GM12874 (cell line): ENCODE data around the gene TLL1.

Experiments
- TF ChIP-seq, protein P1 (sequence below): IDR thresholded peaks from 2 replicates; pipeline ENCODE4 v1.5.1; 2011; ENCODE audit warnings: low read depth, mild to moderate bottlenecking, control low read depth, low read length, moderate library complexity; ENCODE audit not compliant: insufficient read depth

The TLL1 gene

DNA sequence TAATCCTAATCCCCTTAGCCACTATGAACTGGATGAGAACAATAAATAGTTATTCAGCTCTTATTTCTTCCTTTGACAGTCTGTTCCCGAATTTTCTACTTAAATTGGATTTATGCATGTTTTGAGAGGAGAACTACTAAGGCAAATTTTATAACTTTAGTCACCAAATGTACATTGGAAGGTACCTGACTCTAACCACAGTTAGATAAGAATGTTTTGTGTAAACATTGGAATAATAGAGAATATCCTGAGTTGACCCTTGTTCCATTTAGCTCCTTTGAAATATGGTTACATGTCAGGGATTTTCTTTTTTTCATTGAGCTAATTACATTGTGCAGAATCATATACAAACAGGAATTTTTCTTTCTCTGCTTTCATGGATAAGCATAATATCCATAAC is 202.6 kb downstream of the TLL1 start:
- TF ChIP-seq, protein P1, sequence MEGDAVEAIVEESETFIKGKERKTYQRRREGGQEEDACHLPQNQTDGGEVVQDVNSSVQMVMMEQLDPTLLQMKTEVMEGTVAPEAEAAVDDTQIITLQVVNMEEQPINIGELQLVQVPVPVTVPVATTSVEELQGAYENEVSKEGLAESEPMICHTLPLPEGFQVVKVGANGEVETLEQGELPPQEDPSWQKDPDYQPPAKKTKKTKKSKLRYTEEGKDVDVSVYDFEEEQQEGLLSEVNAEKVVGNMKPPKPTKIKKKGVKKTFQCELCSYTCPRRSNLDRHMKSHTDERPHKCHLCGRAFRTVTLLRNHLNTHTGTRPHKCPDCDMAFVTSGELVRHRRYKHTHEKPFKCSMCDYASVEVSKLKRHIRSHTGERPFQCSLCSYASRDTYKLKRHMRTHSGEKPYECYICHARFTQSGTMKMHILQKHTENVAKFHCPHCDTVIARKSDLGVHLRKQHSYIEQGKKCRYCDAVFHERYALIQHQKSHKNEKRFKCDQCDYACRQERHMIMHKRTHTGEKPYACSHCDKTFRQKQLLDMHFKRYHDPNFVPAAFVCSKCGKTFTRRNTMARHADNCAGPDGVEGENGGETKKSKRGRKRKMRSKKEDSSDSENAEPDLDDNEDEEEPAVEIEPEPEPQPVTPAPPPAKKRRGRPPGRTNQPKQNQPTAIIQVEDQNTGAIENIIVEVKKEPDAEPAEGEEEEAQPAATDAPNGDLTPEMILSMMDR: no peak

DNA sequence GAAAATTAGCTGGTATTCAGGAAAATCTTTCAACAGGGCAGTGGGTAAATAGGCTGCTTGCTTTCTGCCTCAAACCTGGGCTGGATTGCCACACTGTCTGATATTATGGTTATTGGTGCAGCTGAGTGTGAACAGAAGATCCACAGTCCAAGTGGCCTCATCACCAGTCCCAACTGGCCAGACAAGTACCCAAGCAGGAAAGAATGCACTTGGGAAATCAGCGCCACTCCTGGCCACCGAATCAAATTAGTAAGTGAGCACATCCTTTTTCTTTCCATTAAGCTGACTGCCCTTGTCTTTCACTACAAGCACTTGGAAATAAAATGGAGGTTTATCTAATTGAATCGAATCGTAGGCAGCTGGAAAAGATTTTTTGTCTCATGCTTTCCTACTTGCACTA is 204.7 kb downstream of the TLL1 start:
- TF ChIP-seq, protein P1: no peak

DNA sequence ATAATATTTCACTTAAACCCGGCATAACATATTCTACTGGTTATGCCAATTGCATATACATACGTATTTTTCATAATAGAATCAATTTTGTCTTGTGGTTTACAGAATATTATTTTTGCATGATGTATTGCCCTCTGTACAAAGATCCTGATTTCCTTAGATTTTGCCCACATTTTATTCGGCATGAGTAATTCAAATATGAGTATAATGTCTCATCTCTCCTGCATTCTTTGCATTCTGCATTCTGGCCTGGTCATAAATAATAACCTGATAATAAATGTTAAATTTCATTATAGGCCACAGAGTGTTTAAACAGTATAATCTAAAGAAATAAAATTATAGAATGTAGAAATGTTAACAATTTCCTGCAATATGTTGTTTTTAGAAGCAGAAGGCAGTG is 205.3 kb downstream of the TLL1 start:
- TF ChIP-seq, protein P1: no peak

DNA sequence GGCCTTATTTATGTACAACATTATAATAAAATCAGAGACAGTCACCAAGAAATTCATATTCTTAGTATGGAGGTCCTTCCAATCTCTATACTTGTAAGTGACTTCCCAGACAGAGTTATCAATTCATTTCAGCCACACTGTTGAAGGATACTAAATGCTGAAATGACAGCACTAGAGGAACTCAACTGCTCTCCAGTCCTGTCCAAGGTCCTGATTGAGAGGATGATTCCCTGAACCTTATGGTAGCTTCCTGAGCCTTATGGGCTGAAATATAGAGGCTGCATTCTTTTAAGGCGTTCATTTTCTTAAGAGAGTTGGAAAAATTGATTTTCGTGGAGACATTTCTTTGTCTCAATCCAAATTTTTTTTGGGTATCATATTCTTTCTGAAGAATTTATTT is 205.9 kb downstream of the TLL1 start:
- TF ChIP-seq, protein P1: no peak

DNA sequence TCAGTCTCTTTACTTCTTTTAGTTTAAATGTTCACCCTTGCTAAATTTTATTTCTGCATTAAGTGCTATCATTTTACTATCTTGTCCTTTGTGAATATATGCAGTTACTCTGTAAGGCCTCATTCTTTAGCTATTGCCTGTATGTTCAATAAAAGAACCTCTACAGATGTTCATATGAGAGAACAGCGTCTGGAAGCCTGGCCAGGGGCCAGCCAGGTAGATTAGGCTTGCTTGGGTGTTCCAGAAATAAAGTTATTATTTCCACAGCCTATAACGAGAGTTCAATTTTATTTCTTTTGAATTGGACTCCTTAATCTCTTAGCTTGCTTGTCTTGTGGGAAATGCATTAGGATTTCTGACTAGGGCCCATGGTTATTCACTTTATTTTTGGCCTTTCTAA is 214.5 kb downstream of the TLL1 start:
- TF ChIP-seq, protein P1: no peak

DNA sequence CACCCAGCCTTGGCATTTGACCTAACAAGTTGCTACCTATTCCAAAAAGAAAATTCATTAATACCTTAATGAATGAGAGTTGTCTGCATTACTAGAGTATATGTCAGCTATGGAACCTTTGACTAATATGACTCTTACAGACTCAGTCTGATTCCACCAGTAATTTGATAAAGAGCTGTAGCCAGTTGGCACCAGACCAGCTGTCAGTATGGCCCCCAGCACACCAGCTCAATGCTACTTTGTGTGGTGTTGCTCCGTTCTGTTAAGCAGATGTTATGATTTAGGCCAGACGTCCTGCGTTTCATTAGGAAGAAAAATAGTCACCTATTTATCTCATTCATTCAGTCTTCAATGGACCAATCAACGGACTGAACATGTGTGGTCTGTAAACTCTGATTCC is 215.5 kb downstream of the TLL1 start:
- TF ChIP-seq, protein P1: no peak

DNA sequence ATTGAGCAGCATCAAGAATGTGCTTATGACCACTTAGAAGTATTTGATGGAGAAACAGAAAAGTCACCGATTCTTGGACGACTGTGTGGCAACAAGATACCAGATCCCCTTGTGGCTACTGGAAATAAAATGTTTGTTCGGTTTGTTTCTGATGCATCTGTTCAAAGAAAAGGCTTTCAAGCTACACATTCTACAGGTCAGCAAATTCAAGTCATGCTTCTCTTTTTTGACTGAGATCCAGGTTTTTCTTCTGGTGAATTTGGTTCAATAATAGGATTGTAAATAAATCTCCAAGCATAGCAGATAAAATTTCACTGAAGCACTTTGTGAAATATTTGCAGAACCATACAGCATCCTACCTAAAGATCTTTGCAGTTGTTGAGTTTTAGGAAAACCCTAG is 218.1 kb downstream of the TLL1 start:
- TF ChIP-seq, protein P1: no peak
